Uterus (tissue), 2 donors: ENCODE measurements around the gene PRKAG3.
"Not testable (repeated sequence)": the region's sequence is repeated elsewhere in the genome, so short reads cannot be mapped to it uniquely, and the experiment has no call there.

Source experiments
- POLR2A ChIP-seq, 2 donors: fragments of 450-650 bp; IDR thresholded peaks; one replicate each; pipeline ENCODE4 v1.6.1; 2016; ENCODE audit warnings: antibody characterized with exemption in 2 of 2, mild to moderate bottlenecking in 1 of 2, moderate library complexity in 1 of 2
- TF ChIP-seq, protein P1 (sequence below), 4 experiments: fragments of 200-600 bp in 2 of 4; fragments of 450-650 bp in 2 of 4; sonication (generic) in 2 of 4; IDR thresholded peaks; one replicate each; pipeline ENCODE4 v1.5.1; 2016 to 2019; ENCODE audit warnings: antibody characterized with exemption in 4 of 4, mild to moderate bottlenecking in 2 of 4, moderate library complexity in 1 of 4

DNA sequence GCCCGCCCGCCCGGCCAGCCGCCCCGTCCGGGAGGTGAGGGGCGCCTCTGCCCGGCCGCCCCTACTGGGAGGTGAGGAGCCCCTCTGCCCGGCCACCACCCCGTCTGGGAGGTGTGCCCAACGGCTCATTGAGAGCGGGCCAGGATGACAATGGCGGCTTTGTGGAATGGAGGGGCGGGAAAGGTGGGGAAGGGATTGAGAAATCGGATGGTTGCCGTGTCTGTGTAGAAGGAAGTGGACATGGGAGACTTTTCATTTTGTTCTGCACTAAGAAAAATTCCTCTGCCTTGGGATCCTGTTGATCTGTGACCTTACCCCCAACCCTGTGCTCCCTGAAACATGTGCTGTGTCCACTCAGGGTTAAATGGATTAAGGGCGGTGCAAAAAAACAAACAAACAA, 15.4 kb upstream of the PRKAG3 start:
- TF ChIP-seq POLR2A (IDR thresholded peaks at IDR 0.05), result not testable (repeated sequence)
- TF ChIP-seq, protein P1, sequence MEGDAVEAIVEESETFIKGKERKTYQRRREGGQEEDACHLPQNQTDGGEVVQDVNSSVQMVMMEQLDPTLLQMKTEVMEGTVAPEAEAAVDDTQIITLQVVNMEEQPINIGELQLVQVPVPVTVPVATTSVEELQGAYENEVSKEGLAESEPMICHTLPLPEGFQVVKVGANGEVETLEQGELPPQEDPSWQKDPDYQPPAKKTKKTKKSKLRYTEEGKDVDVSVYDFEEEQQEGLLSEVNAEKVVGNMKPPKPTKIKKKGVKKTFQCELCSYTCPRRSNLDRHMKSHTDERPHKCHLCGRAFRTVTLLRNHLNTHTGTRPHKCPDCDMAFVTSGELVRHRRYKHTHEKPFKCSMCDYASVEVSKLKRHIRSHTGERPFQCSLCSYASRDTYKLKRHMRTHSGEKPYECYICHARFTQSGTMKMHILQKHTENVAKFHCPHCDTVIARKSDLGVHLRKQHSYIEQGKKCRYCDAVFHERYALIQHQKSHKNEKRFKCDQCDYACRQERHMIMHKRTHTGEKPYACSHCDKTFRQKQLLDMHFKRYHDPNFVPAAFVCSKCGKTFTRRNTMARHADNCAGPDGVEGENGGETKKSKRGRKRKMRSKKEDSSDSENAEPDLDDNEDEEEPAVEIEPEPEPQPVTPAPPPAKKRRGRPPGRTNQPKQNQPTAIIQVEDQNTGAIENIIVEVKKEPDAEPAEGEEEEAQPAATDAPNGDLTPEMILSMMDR (IDR thresholded peaks at IDR 0.05), result not testable (repeated sequence)
